GM04504 (cell line): ENCODE results near the gene MRPL20.
"Not testable (repeated sequence)": the region's sequence is repeated elsewhere in the genome, so short reads cannot be mapped to it uniquely, and the experiment has no call there.

Source experiments
- DNase-seq: peaks from one replicate; pipeline ENCODE4 v3.0.0-alpha.2; 2012; ENCODE audit warnings: low read depth

Gene MRPL20

GRCh38 chr1:1406101-1406820 is 832 bp downstream of the MRPL20 start:
- DNase-seq: no peak

DNA sequence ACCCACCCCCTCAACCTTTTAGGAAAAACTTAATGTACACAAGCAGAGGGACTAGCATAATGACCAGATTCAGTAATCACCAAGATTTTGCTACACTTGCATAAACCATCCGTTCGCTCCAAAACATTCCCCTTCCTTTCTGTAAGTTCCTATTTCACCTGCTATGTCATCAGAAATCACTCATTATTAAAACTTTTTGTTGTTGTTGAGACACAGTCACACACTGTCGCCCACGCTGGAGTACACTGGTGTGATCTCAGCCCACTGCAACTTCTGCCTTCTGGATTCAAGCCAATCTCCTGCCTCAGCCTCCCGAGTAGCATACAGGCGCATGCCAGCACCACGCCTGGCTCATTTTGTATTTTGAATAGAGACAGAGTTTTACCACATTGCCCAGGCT is 3.4 kb downstream of the MRPL20 start:
- no peak for DNase-seq

GRCh38 chr1:1402901-1403392 is 4.1 kb downstream of the MRPL20 start:
- not testable (repeated sequence) for DNase-seq

DNA sequence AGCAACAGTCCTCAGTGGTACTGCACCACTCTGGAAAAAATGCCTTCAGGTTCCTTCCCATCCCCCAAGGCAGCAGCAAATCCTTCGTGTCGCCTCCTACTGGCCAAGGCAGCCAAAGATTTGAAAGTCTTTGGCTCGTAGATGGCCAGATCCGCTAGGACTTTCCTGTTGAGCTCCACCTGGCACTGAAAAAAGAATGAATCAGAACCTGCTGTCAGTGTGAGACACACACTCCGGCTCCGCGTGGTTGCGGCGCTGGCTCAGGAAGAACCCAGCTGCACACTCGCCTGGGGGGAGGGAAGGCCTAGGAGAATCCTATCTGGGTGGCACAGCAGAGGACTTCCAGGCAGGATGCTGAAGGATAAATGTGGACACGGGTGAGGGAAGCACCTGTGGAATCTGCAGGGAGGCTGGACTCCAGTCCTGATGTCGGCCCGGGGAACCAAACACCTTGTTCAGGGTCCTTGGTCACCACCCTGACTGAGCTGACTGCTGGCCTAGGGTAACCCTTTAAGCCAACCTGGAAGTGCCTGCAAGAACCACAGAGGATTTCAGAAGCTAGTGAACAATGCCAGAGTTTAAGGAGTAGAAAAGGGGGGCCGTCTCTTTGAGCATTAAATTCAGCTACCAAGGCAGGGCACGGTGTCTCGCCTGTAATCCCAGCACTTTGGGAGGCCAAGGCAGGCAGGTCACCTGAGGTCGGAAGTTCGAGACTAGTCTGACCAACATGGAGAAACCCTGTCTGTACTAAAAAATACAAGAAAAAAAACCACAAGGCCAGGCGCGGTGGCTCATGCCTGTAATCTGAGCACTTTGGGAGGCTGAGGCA is 4.8 kb downstream of the MRPL20 start:
- no peak for DNase-seq

GRCh38 chr1:1401457-1402010 is 5.6 kb downstream of the MRPL20 start:
- DNase-seq: no peak

- DNase-seq: no peak
Measured at GRCh38 chr1:1400576-1401456, 6.3 kb downstream of the MRPL20 start.

DNA sequence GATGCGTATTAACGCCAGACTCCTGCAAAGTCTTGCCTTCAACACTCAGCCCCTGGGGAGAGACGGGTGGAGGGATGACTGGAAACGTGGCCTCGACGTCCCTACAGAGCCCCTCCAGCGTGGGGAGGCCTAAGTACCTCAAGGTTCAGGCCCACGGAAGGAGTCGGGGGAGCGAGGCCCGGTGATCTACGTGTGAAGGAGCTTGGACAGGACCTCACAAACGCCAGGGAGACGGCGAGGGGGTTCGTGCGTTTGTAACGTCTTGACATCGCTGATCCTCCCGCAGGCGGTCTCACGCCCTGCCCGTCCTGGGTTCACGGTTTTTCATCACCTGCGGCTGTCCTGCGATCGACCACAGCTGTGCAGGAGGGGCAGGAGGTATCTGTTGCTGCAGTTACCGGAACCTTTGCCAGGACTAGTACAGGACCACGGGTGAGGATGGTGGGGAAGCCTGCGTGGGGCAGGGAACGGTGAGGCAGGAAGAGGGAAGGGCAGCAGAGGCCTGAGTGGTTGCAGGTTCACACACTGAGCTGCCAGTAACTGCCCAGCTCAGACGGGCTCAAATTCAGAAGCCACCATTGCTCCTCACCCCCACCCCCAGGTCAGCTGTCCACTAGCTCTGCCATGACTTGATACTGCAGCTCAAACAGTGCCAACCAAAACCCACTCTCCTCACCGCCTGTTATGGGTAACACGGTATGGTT is 7.1 kb downstream of the MRPL20 start:
- no peak for DNase-seq

- peak; percentile 96 for DNase-seq
Measured at GRCh38 chr1:1399187-1399871, 7.8 kb downstream of the MRPL20 start, which contains the start of gene CCNL2. Gene CCNL2 (minus strand): TSS chr1:1399335. CDS start chr1:1399306, 29 bp downstream.

DNA sequence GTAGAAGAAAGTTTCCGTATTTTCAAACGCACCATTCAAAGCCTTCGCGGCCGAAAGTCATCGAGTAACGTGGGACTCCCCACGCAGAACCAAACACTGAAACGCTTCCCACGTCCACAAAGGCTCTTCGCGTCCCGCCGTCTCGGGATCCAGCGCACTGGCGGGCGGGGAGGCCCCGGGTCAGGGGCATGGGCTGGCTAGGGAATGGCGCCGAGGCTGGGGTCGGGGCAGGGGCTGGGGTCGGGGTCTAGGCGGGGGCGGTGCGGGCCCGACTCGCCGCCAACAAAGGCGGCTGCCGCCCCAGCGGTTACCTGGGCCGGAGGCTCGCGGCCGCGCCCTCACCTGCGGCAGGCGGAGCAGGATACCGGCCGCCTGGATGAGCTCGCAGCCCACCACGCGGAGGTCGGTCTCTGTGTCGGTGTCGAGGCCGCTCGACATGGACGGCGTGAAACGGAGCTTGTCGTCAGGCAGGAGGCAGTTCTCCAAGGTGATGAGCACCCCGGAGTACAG is 8.4 kb downstream of the MRPL20 start:
- DNase-seq: no peak

- no peak for DNase-seq
Measured at GRCh38 chr1:1397839-1398523, 9.1 kb downstream of the MRPL20 start.

DNA sequence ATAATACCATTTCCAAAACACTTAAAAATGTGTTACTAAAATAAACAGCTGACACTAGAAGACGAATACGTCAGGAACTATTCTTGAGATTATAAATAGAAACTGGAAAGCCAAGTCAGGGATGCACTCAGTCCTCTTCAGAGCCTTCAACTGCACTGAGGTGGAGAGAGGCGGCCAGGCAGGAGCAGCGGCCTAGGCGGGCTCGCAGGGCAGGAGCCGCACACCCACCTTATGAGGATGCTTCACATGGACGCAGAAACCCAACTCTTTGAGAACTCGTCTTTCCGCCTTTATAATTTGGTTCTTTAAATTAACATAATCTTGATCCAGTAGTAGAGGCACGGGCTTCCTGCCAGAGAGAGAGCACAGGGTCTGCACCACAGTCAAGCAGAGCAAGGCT is 11.9 kb downstream of the MRPL20 start:
- DNase-seq: no peak

DNA sequence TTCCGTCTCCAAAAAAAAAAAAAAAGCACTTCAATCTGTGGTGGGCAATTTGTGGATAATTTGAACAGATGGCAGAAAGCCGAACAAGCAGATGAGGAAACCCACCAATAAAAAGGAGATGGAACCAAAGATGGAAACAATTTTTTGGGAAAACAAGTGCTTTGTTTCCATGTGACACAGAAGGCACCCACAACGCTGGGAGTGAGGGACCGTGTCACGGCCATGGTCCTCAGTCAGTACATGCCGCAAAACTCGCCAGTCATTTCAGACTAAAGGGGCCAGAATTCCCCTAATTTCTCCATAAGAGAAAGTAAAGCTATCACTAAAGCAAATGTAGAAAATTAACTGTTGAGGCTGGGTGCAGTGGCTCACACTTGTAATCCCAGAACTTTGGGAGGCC is 13.0 kb downstream of the MRPL20 start:
- DNase-seq: no peak

DNA sequence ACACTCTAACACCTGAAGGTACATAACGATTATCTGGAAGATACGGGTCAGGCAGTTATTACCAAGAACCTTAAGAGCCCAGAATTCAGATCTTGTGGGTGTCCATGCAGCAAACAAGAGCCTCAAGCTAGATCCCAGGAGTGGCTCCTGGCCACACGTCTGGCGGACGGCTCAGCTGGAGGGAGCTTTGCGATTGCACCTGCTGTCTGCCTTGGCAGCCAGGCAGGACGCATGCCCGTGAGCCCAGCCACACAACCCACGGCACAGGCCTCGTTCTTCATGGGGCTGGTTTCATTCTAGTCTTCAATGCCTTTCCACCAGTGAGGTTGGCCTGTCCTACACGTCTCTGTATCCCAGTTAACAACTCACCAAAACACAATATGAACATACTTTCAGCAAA is 13.7 kb downstream of the MRPL20 start:
- DNase-seq: no peak

DNA sequence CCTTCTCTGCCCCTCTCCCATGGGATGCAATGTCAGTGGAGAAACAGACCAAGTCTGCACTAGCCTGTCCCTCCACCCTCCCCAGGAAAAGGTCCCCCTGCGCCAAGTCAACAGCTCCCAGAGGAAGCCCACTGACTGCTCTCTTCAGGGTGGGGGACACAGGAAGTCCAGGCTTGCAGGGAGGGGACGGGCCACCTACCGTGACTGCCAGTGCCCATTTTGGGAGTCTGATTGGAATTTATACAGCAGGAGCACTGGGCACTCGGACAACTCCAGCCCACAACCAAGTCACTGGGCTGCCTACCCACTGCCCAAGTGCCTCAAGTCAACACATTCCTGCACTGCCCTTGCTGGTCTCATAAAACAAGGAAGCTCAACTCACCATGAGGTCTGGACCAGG is 14.1 kb downstream of the MRPL20 start:
- DNase-seq: no peak

DNA sequence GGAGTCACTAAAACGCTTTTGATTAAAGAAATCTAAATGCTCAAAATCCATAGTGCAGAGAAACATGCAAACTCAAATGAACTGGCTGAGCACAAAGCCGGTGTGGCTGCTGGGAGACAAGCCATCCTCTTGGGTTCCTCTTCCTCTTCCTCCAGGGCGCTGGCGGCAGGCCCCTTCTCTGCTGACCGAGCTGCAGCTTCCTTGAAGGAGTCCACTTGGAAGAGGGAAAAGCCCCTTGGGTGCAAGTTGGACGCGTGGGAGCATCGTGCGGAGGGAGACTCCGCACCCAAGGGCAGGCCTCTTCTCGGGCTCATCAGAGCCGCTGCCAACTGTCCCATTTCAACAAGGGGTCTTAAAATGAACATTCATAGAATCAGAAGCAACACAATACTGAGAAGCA is 15.9 kb downstream of the MRPL20 start:
- DNase-seq: no peak

- DNase-seq: no peak
Measured at GRCh38 chr1:1390675-1391074, 16.4 kb downstream of the MRPL20 start.

DNA sequence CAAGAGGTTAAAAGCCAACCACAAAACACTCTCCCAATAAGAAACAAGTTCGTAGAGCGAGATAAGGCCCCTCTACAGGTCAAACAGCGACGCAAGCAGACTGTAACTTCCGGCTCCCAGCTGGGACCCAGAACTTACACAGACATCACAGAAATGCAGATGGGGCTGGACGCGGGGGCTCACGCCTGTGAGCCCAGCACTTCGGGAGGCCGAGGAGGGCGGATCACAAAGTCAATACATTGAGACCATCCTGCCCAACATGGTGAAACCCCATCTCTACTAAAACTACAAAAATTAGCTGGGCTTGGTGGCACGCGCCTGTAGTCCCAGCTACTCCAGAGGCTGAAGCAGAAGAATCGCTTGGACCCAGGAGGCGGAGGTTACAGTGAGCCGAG is 19.0 kb downstream of the MRPL20 start:
- no peak for DNase-seq

DNA sequence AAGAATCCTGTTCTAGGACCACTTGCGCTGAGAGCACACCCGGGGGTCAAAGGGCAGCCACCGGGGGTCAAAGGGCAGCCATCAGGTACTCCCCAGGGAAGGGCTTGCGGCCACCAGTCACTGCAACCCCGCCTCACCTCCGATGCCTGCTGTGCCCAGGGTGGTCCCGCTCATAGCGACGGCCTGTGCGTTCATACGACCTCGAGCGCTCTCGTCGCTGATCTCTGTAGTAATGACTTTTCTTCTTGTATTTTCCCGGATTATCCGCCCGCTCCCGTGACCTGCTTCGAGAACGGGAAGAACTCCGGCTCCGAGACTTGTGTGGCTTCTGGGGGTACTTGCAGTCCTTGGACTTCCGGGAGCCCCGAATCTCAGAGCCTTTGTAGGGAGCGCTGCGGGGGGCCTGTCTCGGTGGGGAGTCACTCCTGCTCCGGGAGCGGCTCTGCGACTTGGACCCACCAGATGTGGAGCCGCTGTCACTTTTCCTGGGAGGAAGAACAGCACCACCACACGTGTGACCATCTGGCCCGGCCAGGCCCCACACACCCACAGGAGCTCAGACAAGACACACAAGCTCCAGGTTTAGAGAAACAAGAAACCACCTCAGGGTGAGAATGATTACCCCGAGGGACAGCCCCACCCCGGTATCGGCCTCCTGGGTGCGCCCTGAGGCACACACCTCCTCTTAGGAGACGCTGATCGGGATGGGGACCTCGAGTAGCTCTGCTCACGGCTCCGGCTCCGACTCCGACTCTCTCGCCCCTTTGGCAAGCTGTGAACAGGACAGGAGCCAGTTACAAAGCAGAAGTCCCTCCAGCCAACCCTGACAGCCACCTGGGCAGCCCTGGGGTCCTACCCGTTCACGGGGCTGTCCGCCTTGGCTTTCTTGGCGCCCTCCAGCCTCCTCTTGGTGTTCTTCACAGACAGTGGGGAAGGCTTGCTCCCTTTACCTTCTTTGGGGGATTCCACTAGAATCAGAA is 19.7 kb downstream of the MRPL20 start:
- DNase-seq: no peak

DNA sequence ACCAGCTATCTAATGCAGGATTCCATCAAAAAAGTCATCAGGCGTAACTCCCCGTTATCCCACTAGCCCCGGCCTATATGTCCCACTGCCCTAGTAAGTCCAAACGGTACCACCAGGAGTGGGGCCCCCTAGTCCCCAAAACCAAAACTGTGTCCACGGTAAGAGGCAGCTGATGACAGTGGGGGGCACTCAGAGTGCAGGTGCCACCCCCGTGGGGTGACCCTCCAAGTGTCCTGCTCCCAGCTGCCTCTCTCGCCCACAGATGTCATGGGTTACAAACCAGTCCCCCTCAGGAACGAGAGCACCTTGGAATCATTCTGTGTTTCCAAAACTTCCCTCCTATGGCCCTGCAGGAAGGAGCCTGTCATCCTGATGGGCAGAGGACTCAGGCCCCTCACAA is 21.2 kb downstream of the MRPL20 start:
- no peak for DNase-seq
